Psoas muscle (tissue), 8 donors: ENCODE measurements around the gene SPHK2. TPM values are rescaled to one million over a fixed set of nuclear protein-coding genes. Genes with fewer than 3 reads are reported as not detected.

Experiments used
- ATAC-seq, 4 donors: fragments of 200-7000 bp; cut with Tn5 transposase; one replicate each; pipeline ENCODE4 v1.9.1; 2020; ENCODE audit warnings: moderate library complexity in 3 of 4, mild to moderate bottlenecking in 2 of 4
- DNase-seq, 2 donors: peaks; one replicate each; pipeline ENCODE4 v3.0.0-alpha.2; 2020
- H3K27ac ChIP-seq: fragments of 200-600 bp; one replicate; pipeline ENCODE4 v1.8.0; 2022
- H3K27me3 ChIP-seq, 3 donors: fragments of 200-600 bp in 1 of 3; one replicate each; pipeline versions ENCODE4 v1.6.1 to v1.8.0; 2013 to 2022; ENCODE audit warnings: low read length in 2 of 3, mild to moderate bottlenecking in 2 of 3, moderate library complexity in 1 of 3; ENCODE audit not compliant: insufficient read depth in 3 of 3
- H3K36me3 ChIP-seq, 2 donors: fragments of 200-600 bp in 1 of 2; one replicate each; pipeline versions ENCODE4 v1.6.1 to v1.8.0; 2013 to 2022; ENCODE audit warnings: low read depth in 1 of 2, mild to moderate bottlenecking in 1 of 2, moderate library complexity in 1 of 2; ENCODE audit not compliant: insufficient read depth in 1 of 2
- H3K4me1 ChIP-seq: fragments of 200-600 bp; one replicate; pipeline ENCODE4 v1.8.0; 2022
- H3K4me3 ChIP-seq: fragments of 200-600 bp; one replicate; pipeline ENCODE4 v1.8.0; 2022; ENCODE audit warnings: mild to moderate bottlenecking
- H3K9me3 ChIP-seq: fragments of 200-600 bp; one replicate; pipeline ENCODE4 v1.8.0; 2022
- CTCF ChIP-seq: fragments of 200-600 bp; IDR thresholded peaks from one replicate; pipeline ENCODE4 v1.8.0; 2022; ENCODE audit warnings: antibody characterized with exemption
- WGBS, 3 donors: extraction: QIAGEN DNeasy Blood & Tissue Kit; methylation state at CpG; one replicate each; pipeline versions ENCODE4 v1.1.6 to v1.1.7; 2013; 5-methylcytosine and 5-hydroxymethylcytosine counted together
- intact Hi-C, 2 donors: fragments of 100-400 bp; cut with DNase I; formaldehyde crosslinking; loops; one replicate each; pipeline versions ENCODE4 v1.11.0 to v1.14.2; 2022
- polyA plus RNA-seq, 3 donors: library from polyadenylated mRNA; stranded (reverse); fragments of 200-250 nt; gene quantifications; one replicate each; pipeline ENCODE4 v1.2.3, GENCODE V29; 2013
- total RNA-seq, 4 donors: library from RNA; stranded (reverse); fragmentation: NEBNext Ultra II Directional in 2 of 4; extraction: Animal tissue kit (Norgen Biotek cat#: 25700) in 2 of 4; gene quantifications; one replicate each; pipeline versions ENCODE4 v1.2.1 to v1.2.4, GENCODE V29; 2021 to 2023
- donor health status: healthy with polysubstance abuse.
- donor health status: DM: no; HTN: no; CAD: no; lungs with moderate emphysema.
- donor health status: Bipolar disorder and iron deficiency.
- donor health status: healthy.
- donor health status: DM: yes; HTN: yes; CAD: no.
- donor health status: DM: no; HTN: no; CAD: no.
- donor health status: DM: no; HTN: no; CAD: no.
- donor health status: DM: yes; HTN: yes; CAD: no.

The SPHK2 gene
- total and polyA plus RNA-seq, 7 donors: 3.3 to 12.8 (median 5.0) TPM

- Histone ChIP-seq H3K27me3 (no peaks in the 10 kb centered on the region), H3K4me3 (no peak overlapping the region), H3K27ac (no peak overlapping the region), H3K9me3 (no peaks in the 10 kb centered on the region), H3K4me1 (no peaks in the 10 kb centered on the region), H3K36me3 (no peaks in the 10 kb centered on the region)
- WGBS, 3 donors: 78 to 88% (median 86%) methylated on average over 7 of the region's 7 CpGs
- intact Hi-C loops: no loop called here
- TF ChIP-seq CTCF: no peak
- DNase-seq (no peak), ATAC-seq (no peak)
Observed at GRCh38 chr19:48607359-48607755, 11.9 kb upstream of the SPHK2 start.

- WGBS, 3 donors: 35 to 39% (median 38%) methylated on average over 9 of the region's 9 CpGs
- H3K4me1 ChIP-seq: peaks cover 12% of the 10 kb centered on the region
- ATAC-seq (no peak), DNase-seq (no peak)
- H3K4me3 ChIP-seq: no peak overlapping the region
- no peaks in the 10 kb centered on the region for H3K36me3 ChIP-seq
- intact Hi-C loops: no loop called here
- H3K27me3 ChIP-seq: no peaks in the 10 kb centered on the region
- peak; percentile 13 for TF ChIP-seq CTCF
- no peaks in the 10 kb centered on the region for H3K9me3 ChIP-seq
- H3K27ac ChIP-seq: no peak overlapping the region
Observed at GRCh38 chr19:48608798-48609263, 10.5 kb upstream of the SPHK2 start.

GRCh38 chr19:48609571-48610108 lies 9.7 kb upstream of the SPHK2 start:
- Histone ChIP-seq H3K9me3 (no peaks in the 10 kb centered on the region), H3K27ac (no peak overlapping the region), H3K4me1 (peaks cover 14% of the 10 kb centered on the region), H3K4me3 (no peak overlapping the region), H3K36me3 (peaks cover 0 to under 1% of the 10 kb centered on the region in 2 donors), H3K27me3 (no peaks in the 10 kb centered on the region)
- DNase-seq: no peak
- intact Hi-C loops: no loop called here
- no peak for TF ChIP-seq CTCF
- 89 to 91% (median 91%) methylated on average over 20 of the region's 20 CpGs for WGBS, 3 donors
- no peak for ATAC-seq

- no peak overlapping the region for H3K4me3 ChIP-seq
- no peak for ATAC-seq
- intact Hi-C loops: no loop called here
Observed at GRCh38 chr19:48611872-48612271, 7.4 kb upstream of the SPHK2 start.

More at GRCh38 chr19:48611872-48612271, 7.4 kb upstream of the SPHK2 start:
- Histone ChIP-seq H3K4me1 (peaks cover 18% of the 10 kb centered on the region), H3K27ac (no peak overlapping the region), H3K9me3 (no peaks in the 10 kb centered on the region), H3K36me3 (peaks cover 8 to 23% of the 10 kb centered on the region in 2 donors), H3K27me3 (no peaks in the 10 kb centered on the region)
- no peak for TF ChIP-seq CTCF
- 87 to 91% (median 90%) methylated on average over 14 of the region's 14 CpGs for WGBS, 3 donors
- no peak for DNase-seq
